SK-N-SH (cell line): ENCODE measurements around the gene QSOX2.

Source experiments
- CTCF ChIP-seq: fragments of 200-600 bp; sonication (generic); IDR thresholded peaks from 2 replicates; pipeline ENCODE4 v1.6.1; 2017; ENCODE audit warnings: antibody characterized with exemption, mild to moderate bottlenecking, moderate library complexity
- ELF1 ChIP-seq: IDR thresholded peaks from 2 replicates; pipeline ENCODE4 v1.4.0; 2012
- FOXM1 ChIP-seq: IDR thresholded peaks from 2 replicates; pipeline ENCODE4 v1.4.0; 2012; ENCODE audit warnings: low read depth, mild to moderate bottlenecking
- MEF2A ChIP-seq: IDR thresholded peaks from 2 replicates; pipeline ENCODE4 v1.4.0; 2012; ENCODE audit warnings: low read depth, borderline replicate concordance
- MXI1 ChIP-seq: IDR thresholded peaks from 2 replicates; pipeline ENCODE4 v1.6.1; 2012; ENCODE audit warnings: mild to moderate bottlenecking, low read depth, low read length, improper control_type of control experiment
- REST ChIP-seq: IDR thresholded peaks from 2 replicates; pipeline ENCODE4 v1.6.1; 2012; ENCODE audit warnings: mild to moderate bottlenecking, low read depth, low read length, moderate library complexity
- TAF1 ChIP-seq: IDR thresholded peaks from 2 replicates; pipeline ENCODE4 v1.6.1; 2012; ENCODE audit warnings: low read depth, mild to moderate bottlenecking, low read length, moderate library complexity, borderline replicate concordance
- USF2 ChIP-seq: fragments of 150-350 bp; IDR thresholded peaks from 2 replicates; pipeline ENCODE4 v1.6.1; 2017; ENCODE audit warnings: antibody characterized with exemption, low read length, low read depth, borderline replicate concordance

- no peak for TF ChIP-seq CTCF
- TF ChIP-seq USF2 = no peak
- TF ChIP-seq REST = no peak
- TF ChIP-seq TAF1 = no peak
- TF ChIP-seq FOXM1 = no peak
- no peak for TF ChIP-seq MXI1
- TF ChIP-seq MEF2A = no peak
- TF ChIP-seq ELF1 = no peak
Measured at GRCh38 chr9:136264441-136265405, 19.1 kb upstream of the QSOX2 start.
